Activated B cell treated with CpG ODN at 0.5 μM for 24 hours (primary cell): ENCODE measurements around the gene TMCO4. TPM values are rescaled to one million over a fixed set of nuclear protein-coding genes. Genes with fewer than 3 reads are reported as not detected.

Source experiments
- ATAC-seq: fragments of 200-7000 bp; cut with Tn5 transposase; one replicate; pipeline ENCODE4 v1.10.0; 2021; ENCODE audit warnings: low read depth, mild to moderate bottlenecking, moderate library complexity
- CTCF ChIA-PET: fragments of 350-600 bp; sonication (Branson Sonifier 250); formaldehyde crosslinking; loops from one replicate; lab custom pipeline; 2021; ENCODE audit warnings: antibody characterized with exemption; lab: Charles Lee
- POLR2A ChIA-PET: fragments of 350-600 bp; sonication (Branson Sonifier 250); formaldehyde crosslinking; loops from one replicate; lab custom pipeline; 2021; ENCODE audit warnings: antibody characterized with exemption; lab: Charles Lee
- DNase-seq: peaks from one replicate; pipeline ENCODE4 v3.0.0; 2022
- H3K27ac Mint-ChIP-seq: one replicate; pipeline ENCODE4 v1.8.0; 2020; ENCODE audit warnings: mixed read lengths
- H3K27me3 Mint-ChIP-seq: one replicate; pipeline ENCODE4 v1.8.0; 2021; ENCODE audit warnings: mixed read lengths
- H3K36me3 Mint-ChIP-seq: one replicate; pipeline ENCODE4 v1.8.0; 2021; ENCODE audit warnings: low read depth, mixed read lengths
- H3K4me1 Mint-ChIP-seq: one replicate; pipeline ENCODE4 v1.8.0; 2021; ENCODE audit warnings: mixed read lengths
- H3K4me3 Mint-ChIP-seq: one replicate; pipeline ENCODE4 v1.8.0; 2020; ENCODE audit warnings: mild to moderate bottlenecking, mixed read lengths
- H3K9me3 Mint-ChIP-seq: one replicate; pipeline ENCODE4 v1.8.0; 2020; ENCODE audit warnings: mixed read lengths
- intact Hi-C: fragments of 100-400 bp; cut with micrococcal nuclease; formaldehyde crosslinking; loops from one replicate; pipeline ENCODE4 v1.15.1; 2024
- total RNA-seq: library from RNA; stranded (reverse); gene quantifications from 2 replicates; pipeline ENCODE4 v1.2.3, GENCODE V29; 2022
- TF ChIP-seq, protein P1 (sequence below): fragments of 200-600 bp; IDR thresholded peaks from one replicate; pipeline ENCODE4 v1.8.0; 2022; ENCODE audit warnings: antibody characterized with exemption, mild to moderate bottlenecking

TMCO4 gene
- total RNA-seq, 1 donor from 2014 or later = 22.3 TPM

- intact Hi-C loops = no loop called here
- ChIA-PET CTCF (no interaction called here), POLR2A (no interaction called here)
- peaks cover 68% of the 10 kb centered on the region for H3K36me3 Mint-ChIP-seq
- no peak overlapping the region for H3K4me3 Mint-ChIP-seq
- H3K4me1 Mint-ChIP-seq = peaks cover 9% of the 10 kb centered on the region
- no peak overlapping the region for H3K27ac Mint-ChIP-seq
- TF ChIP-seq, protein P1, sequence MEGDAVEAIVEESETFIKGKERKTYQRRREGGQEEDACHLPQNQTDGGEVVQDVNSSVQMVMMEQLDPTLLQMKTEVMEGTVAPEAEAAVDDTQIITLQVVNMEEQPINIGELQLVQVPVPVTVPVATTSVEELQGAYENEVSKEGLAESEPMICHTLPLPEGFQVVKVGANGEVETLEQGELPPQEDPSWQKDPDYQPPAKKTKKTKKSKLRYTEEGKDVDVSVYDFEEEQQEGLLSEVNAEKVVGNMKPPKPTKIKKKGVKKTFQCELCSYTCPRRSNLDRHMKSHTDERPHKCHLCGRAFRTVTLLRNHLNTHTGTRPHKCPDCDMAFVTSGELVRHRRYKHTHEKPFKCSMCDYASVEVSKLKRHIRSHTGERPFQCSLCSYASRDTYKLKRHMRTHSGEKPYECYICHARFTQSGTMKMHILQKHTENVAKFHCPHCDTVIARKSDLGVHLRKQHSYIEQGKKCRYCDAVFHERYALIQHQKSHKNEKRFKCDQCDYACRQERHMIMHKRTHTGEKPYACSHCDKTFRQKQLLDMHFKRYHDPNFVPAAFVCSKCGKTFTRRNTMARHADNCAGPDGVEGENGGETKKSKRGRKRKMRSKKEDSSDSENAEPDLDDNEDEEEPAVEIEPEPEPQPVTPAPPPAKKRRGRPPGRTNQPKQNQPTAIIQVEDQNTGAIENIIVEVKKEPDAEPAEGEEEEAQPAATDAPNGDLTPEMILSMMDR = no peak
- H3K9me3 Mint-ChIP-seq = no peaks in the 10 kb centered on the region
- DNase-seq = no peak
- no peaks in the 10 kb centered on the region for H3K27me3 Mint-ChIP-seq
- no peak for ATAC-seq
Measured at GRCh38 chr1:19786988-19787423, 12.7 kb downstream of the TMCO4 start.

DNA sequence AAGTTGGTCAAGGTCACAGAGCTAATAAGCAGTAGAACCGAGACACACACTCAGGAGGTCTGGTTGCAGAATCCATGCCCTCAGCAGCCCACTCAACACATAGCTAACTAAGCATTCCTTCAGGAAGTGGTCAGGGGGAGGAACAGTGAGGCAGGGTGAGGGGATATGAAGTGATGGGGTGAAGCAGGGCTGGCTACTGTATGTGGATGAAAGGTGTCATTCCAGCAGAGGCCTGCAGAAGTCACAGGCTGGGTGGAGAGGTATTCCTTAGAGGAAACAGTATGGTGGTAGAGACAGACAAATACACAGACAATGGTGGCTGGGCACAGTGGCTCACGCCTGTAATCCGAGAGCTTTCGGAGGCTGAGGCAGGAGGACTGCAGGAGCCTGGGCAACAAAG is 14.1 kb downstream of the TMCO4 start:
- Mint-ChIP-seq H3K27me3 (no peaks in the 10 kb centered on the region), H3K4me3 (no peak overlapping the region), H3K36me3 (peaks cover 66% of the 10 kb centered on the region), H3K27ac (no peak overlapping the region), H3K4me1 (peaks cover 7% of the 10 kb centered on the region), H3K9me3 (no peaks in the 10 kb centered on the region)
- DNase-seq = no peak
- POLR2A ChIA-PET = no interaction called here
- no peak for ATAC-seq
- intact Hi-C loops = no loop called here
- CTCF ChIA-PET = no interaction called here
- TF ChIP-seq, protein P1 = no peak

- H3K4me1 Mint-ChIP-seq = no peaks in the 10 kb centered on the region
- intact Hi-C loops = no loop called here
- ChIA-PET CTCF (no interaction called here), POLR2A (no interaction called here)
- no peak for DNase-seq
- ATAC-seq = no peak
- no peak overlapping the region for H3K4me3 Mint-ChIP-seq
- no peak overlapping the region for H3K27ac Mint-ChIP-seq
- TF ChIP-seq, protein P1 = no peak
- peaks cover 74% of the 10 kb centered on the region for H3K36me3 Mint-ChIP-seq
- no peaks in the 10 kb centered on the region for H3K27me3 Mint-ChIP-seq
- H3K9me3 Mint-ChIP-seq = peaks cover 2% of the 10 kb centered on the region
Measured at GRCh38 chr1:19780267-19780877, 19.3 kb downstream of the TMCO4 start.

- no peaks in the 10 kb centered on the region for H3K4me1 Mint-ChIP-seq
- ATAC-seq = no peak
- H3K36me3 Mint-ChIP-seq = peaks cover 72% of the 10 kb centered on the region
- no peak overlapping the region for H3K4me3 Mint-ChIP-seq
- ChIA-PET POLR2A (interaction anchor here (0.7 kb wide), 1 partner anchor 23 kb away, joined by 3 read pairs; no protein-coding TSS in a partner anchor), CTCF (no interaction called here)
- intact Hi-C loops = no loop called here
- TF ChIP-seq, protein P1 = no peak
- H3K9me3 Mint-ChIP-seq = peaks cover 2% of the 10 kb centered on the region
- H3K27me3 Mint-ChIP-seq = no peaks in the 10 kb centered on the region
- DNase-seq = no peak
- no peak overlapping the region for H3K27ac Mint-ChIP-seq
Measured at GRCh38 chr1:19776933-19777332, 22.8 kb downstream of the TMCO4 start.

DNA sequence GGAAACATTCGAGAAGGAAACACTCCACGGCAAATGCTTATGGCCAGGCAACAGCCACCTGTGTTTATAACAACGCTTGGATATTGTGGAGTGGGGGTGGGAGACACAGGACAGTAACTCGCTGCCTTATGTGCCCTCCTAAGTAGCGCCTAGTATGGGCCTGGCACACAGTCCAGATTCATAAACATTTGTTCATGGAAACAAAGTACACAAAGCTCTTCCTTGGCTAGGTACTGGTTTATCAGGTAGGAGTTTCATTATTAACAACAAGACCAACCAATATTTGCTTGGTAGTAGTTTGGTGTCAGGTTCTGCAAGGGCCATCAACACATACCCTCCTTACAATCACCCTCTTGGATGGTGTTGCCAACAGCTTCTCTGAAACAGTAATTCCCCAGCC is 23.4 kb downstream of the TMCO4 start:
- Mint-ChIP-seq H3K4me3 (no peak overlapping the region), H3K4me1 (no peaks in the 10 kb centered on the region), H3K9me3 (peaks cover 2% of the 10 kb centered on the region), H3K36me3 (peaks cover 74% of the 10 kb centered on the region), H3K27ac (no peak overlapping the region), H3K27me3 (no peaks in the 10 kb centered on the region)
- DNase-seq = no peak
- intact Hi-C loops = no loop called here
- TF ChIP-seq, protein P1 = no peak
- no peak for ATAC-seq
- ChIA-PET CTCF (no interaction called here), POLR2A (interaction anchor here (0.7 kb wide), 1 partner anchor 24 kb away, joined by 3 read pairs; no protein-coding TSS in a partner anchor)
